Fibroblast of upper back skin (primary cell): Measurements from ENCODE around the gene TAF4.
"Not testable (repeated sequence)": the region's sequence is repeated elsewhere in the genome, so short reads cannot be mapped to it uniquely, and the experiment has no call there.

Experiments
- DNase-seq: peaks from one replicate; pipeline ENCODE4 v3.0.0-alpha.2; 2013

The TAF4 gene

GRCh38 chr20:62065674-62066338, at the start of gene TAF4:
TSS of gene TAF4 (minus strand) at chr20:62065881. CDS start at chr20:62065810, 71 bp downstream.
- peak; percentile 70 for DNase-seq

DNA sequence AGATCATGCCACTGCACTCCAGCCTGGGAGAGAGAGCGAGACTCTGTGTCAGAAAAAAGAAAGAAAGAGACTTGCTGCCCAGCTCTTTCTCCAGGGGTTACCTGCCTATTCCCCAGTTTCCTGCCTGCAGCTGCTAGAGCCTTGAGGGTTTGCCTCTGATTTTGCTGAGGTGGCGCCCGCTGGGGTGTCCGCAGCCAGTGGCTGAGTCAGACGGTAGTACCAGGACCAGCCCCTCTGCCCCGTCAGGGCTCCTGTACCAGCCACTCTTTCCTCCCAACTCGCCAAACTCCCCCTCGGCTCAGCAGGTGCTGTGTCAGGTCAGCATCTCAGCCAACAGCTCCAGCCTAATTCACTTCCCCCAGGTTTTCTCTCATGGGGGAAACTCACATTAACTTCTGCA, 49.2 kb upstream of the TAF4 start:
- no peak for DNase-seq

- no peak for DNase-seq
Observed at GRCh38 chr20:62112368-62112767, 46.7 kb upstream of the TAF4 start.

GRCh38 chr20:62111148-62111547, 45.5 kb upstream of the TAF4 start:
- no peak for DNase-seq

DNA sequence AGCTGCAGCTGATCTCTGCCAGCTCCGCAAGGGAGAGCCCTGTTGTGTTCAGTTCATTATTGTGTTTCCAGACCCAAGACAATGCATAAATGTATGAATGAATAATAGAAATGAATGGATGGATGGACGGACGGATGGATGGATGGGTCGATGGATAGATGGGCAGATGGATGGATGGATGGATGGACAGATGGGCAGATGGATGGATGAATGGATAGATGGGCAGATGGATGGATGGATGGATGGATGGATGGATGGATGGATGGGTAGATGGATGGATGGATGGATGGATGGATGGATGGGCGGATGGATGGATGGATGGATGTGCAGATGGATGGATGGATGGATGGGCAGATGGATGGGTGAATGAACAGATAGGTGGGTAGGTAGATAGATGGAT, 39.9 kb upstream of the TAF4 start:
- DNase-seq = no peak

GRCh38 chr20:62104791-62105345, 39.2 kb upstream of the TAF4 start:
- no peak for DNase-seq

DNA sequence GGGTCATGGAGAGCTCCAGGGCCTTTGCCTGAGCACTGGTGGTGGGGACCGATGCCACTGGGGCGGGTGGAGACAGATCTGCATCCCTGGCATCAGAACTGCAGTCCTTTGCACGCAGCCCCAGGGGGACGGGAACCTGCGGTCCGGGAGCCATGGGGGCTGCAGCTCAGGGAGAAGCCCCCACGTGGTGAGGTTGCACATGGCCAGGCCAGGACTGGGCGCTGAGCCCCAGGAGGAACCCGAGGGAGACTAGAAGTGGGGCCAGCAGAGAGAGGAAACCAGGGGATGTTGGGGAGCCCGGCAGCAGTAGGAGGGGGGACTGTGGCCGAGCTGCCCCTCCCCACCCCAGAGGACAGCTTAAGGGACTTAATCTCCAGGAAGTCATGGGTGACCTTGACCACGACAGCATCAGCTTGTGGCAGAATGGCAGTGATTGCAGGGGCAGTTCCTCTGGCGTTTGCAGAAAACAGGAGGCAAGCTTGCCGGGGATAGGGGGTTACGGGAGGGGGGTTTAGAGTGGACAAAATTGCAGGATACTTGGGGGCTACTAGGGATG, 38.6 kb upstream of the TAF4 start:
- no peak for DNase-seq

DNA sequence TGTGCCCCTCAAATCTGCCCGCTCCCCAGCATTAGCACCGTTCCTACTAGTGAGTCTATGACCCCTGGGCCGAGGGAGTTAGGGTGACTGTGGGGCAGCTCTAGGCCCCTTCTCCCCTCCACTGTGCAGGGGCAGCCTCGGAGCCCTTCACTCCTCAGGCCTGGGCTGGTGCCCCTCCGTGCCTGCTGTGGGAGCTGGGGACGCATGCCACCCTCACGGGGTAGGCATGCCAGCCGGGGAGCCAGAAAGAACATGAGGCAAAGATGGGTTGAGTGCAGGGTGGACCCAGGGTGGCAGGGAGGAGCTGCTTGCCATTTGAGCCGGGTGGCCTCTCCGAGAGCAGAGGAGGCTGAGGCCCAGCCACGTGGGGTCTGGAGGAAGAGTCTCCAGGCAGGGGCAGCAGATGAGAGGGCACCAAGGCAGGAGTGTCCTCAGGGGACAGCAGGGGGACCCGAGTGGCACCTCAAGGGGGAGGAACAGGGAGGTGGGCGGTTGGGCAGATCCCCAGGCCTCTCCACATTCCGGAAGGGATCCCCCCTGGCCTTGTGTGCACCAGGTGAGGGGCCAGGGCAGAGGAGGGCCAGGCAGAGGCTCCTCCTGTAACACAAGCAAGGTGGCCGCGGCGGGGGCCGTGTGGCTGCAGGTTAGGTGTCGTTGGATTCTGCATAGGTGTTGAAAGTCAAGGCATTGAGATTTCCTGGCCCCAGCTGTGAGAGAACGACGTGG, 38.0 kb upstream of the TAF4 start:
- DNase-seq = no peak

GRCh38 chr20:62101078-62101477, 35.4 kb upstream of the TAF4 start:
- no peak for DNase-seq

DNA sequence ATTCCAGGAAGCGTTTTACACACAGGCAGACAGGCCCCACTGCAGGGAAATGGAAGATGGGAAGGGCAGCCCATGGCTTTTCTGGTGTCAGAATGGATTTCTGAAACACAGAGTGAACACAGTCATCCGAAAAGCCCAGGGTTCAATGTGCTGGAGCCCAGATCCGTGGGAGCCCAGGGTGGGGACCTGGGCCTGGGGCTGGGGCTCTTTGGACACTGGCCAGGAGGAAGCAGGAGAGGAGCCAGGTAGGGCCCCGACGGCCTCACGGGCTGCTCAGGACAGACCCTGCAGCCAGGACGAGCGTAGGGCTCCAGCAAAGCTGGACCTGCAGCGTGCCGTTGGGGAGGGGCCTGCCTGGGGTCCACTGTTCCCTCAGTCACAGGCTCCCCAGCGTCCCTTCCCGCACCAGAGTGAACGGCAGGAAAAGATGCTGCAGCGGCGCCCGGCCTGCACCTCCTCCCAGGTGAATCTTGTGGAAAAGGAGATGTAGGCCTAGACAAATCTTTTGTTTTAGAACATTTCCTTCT, 32.3 kb upstream of the TAF4 start:
- no peak for DNase-seq

- no peak for DNase-seq
Observed at GRCh38 chr20:62096421-62097380, 31.0 kb upstream of the TAF4 start.

- DNase-seq = no peak
Observed at GRCh38 chr20:62089393-62089792, 23.7 kb upstream of the TAF4 start.

- peak; percentile 25 for DNase-seq
Observed at GRCh38 chr20:62088258-62089127, 22.8 kb upstream of the TAF4 start.

- DNase-seq = no peak
Observed at GRCh38 chr20:62087632-62088031, 22.0 kb upstream of the TAF4 start.

- DNase-seq = no peak
Observed at GRCh38 chr20:62087227-62087626, 21.5 kb upstream of the TAF4 start.

GRCh38 chr20:62085206-62085605, 19.5 kb upstream of the TAF4 start:
- no peak for DNase-seq

DNA sequence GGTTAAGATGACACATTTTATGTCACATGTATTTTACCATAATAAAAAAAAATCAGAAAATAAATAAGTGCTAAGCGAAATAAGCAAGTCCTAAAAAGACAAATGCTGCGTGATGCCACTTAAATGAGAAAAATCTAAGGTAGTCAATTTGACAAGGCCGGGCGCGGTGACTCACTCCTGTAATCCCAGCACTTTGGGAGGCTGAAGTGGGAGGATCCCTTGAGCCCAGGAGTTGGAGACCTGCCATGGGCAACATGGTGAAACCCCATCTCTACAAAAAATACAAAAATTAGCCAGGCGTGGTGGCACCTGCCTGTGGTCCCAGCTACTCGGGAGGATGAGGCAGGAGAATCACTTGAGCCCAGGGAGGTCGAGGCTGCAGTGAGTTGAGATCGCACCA, 18.5 kb upstream of the TAF4 start:
- DNase-seq = not testable (repeated sequence)

DNA sequence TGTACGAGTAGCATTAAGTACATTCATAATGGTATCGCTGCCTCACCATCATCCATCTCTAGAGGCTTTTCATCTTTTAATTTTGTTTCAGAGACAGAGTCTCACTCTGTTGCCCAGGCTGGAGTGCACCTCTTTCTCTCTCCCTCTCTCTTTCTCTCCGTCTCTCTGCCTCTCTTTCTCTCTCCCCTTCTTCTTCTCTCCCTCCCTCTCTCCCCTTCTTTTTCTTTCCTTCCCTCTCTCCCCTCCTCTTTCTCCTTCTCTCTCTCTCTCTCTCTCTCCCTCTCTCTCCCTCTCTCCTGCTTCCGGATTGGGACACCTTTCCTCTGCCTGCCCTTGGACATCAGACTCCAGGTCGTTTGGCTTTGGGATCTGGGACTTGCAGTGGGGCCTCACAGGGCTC, 17.6 kb upstream of the TAF4 start:
- no peak for DNase-seq

DNA sequence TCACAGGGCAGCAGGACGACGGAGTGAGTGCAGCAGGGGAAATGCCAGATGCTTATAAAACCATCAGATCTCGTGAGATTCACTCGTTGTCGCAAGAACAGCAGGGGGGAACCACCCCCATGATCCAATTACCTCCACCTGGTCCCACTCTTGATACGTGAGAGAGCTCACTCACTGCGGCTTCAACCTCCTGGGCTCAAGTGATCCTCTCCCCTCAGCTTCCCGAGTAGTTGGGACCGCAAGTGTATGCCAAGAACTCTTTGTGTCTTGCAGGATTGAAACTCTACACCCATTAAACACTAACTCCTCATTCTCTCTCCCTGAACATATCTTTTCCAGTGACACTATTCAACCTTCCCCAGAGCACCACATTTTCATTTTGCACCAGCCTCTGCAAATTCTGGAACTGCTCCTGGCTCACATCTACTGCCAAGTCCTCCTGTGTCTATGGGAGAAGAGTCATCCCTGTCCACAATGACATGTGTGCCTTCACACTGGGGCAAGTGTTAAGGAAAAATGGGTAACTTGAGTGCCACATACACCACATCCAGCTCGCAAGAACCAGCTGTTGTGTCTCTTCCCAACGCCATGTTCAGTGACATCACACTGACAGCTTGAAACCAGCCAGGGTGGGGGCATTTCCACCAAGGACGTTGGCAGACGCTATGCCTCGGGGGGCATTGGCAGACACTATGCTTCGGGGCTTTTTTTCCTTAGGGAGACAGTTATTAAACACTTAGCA, 14.7 kb upstream of the TAF4 start:
- DNase-seq = no peak

GRCh38 chr20:62079166-62079565, 13.5 kb upstream of the TAF4 start:
- no peak for DNase-seq

DNA sequence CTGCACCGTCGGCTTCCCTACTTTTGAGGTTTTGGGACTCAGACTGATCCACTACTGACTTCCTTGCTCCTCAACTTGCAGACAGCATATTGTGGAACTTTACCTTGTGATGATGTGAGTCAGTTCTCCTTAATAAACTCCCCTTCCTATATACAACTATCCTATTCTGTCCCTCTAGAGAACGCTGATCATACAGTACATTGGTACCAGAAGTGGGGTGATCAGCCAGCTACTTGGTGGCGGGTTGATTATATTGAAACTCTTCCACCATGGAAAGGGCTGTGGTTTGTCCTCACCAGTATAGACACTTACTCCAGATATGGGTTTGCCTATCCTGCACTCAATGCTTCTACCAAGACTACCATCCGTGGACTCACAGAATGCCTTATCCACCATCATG, 7.6 kb upstream of the TAF4 start:
- DNase-seq = no peak
